RWPE2 (cell line): ENCODE measurements around the gene GABRD.

Source experiments
- ATAC-seq: fragments of 200-7000 bp; cut with Tn5 transposase; 3 replicates; pipeline ENCODE4 v1.9.1; 2021; ENCODE audit warnings: low read depth
- DNase-seq: peaks from one replicate; pipeline ENCODE4 v3.0.0-alpha.2; 2020; ENCODE audit warnings: low spot score
- H3K27ac ChIP-seq: fragments of 450-650 bp; 2 replicates; pipeline ENCODE4 v1.5.1; 2017; ENCODE audit warnings: mild to moderate bottlenecking; ENCODE audit not compliant: poor library complexity, severe bottlenecking
- H3K27me3 ChIP-seq: fragments of 250-450 bp; sonication (Bioruptor Pico); 2 replicates; pipeline ENCODE4 v1.5.1; 2021; ENCODE audit warnings: mild to moderate bottlenecking, moderate library complexity; ENCODE audit not compliant: insufficient read depth, poor library complexity, severe bottlenecking
- H3K36me3 ChIP-seq: fragments of 250-450 bp; sonication (Bioruptor Pico); 2 replicates; pipeline ENCODE4 v1.5.1; 2020; ENCODE audit warnings: low read depth, mild to moderate bottlenecking, moderate library complexity
- H3K4me1 ChIP-seq: fragments of 250-450 bp; sonication (Bioruptor Pico); 2 replicates; pipeline ENCODE4 v1.5.1; 2021; ENCODE audit warnings: mild to moderate bottlenecking, moderate library complexity; ENCODE audit not compliant: insufficient read depth, poor library complexity, severe bottlenecking
- H3K4me3 ChIP-seq: fragments of 250-450 bp; sonication (Bioruptor Pico); 2 replicates; pipeline ENCODE4 v1.5.1; 2021; ENCODE audit warnings: mild to moderate bottlenecking, moderate library complexity; ENCODE audit not compliant: severe bottlenecking
- H3K9me3 ChIP-seq: fragments of 250-450 bp; sonication (Bioruptor Pico); 2 replicates; pipeline ENCODE4 v1.5.1; 2021; ENCODE audit warnings: mild to moderate bottlenecking, moderate library complexity; ENCODE audit not compliant: severe bottlenecking
- CTCF ChIP-seq: fragments of 450-650 bp; IDR thresholded peaks from one replicate; pipeline ENCODE4 v1.5.1; 2017; ENCODE audit warnings: mild to moderate bottlenecking, moderate library complexity; ENCODE audit not compliant: poor library complexity, severe bottlenecking

GABRD gene

GRCh38 chr1:2073382-2074230 lies 54.5 kb downstream of the GABRD start:
- peaks cover 21% of the 10 kb centered on the region for H3K36me3 ChIP-seq

GRCh38 chr1:2074396-2074795 lies 55.3 kb downstream of the GABRD start:
- Histone ChIP-seq H3K4me1 (no peaks in the 10 kb centered on the region), H3K4me3 (no peak overlapping the region), H3K9me3 (peaks cover 15% of the 10 kb centered on the region), H3K27me3 (no peaks in the 10 kb centered on the region), H3K27ac (no peak overlapping the region), H3K36me3 (peaks cover 21% of the 10 kb centered on the region)
- TF ChIP-seq CTCF, result no peak
- DNase-seq (no peak), ATAC-seq (no peak)

More at GRCh38 chr1:2073382-2074230, 54.5 kb downstream of the GABRD start:
- no peak overlapping the region for H3K4me3 ChIP-seq
- DNase-seq (no peak), ATAC-seq (no peak)
- no peaks in the 10 kb centered on the region for H3K4me1 ChIP-seq
- TF ChIP-seq CTCF, result no peak
- H3K27me3 ChIP-seq, result no peaks in the 10 kb centered on the region
- no peak overlapping the region for H3K27ac ChIP-seq
- H3K9me3 ChIP-seq, result peaks cover 15% of the 10 kb centered on the region

- DNase-seq, result no peak
- TF ChIP-seq CTCF, result no peak
- peaks cover 15% of the 10 kb centered on the region for H3K9me3 ChIP-seq
- ATAC-seq, result no peak
- no peaks in the 10 kb centered on the region for H3K27me3 ChIP-seq
- no peak overlapping the region for H3K4me3 ChIP-seq
- H3K4me1 ChIP-seq, result no peaks in the 10 kb centered on the region
- H3K36me3 ChIP-seq, result peaks cover 21% of the 10 kb centered on the region
- no peak overlapping the region for H3K27ac ChIP-seq
Observed at GRCh38 chr1:2074944-2075740, 56.0 kb downstream of the GABRD start.

GRCh38 chr1:2076826-2077225 lies 57.7 kb downstream of the GABRD start:
- DNase-seq (no peak), ATAC-seq (no peak)
- Histone ChIP-seq H3K36me3 (peaks cover 18% of the 10 kb centered on the region), H3K4me1 (no peaks in the 10 kb centered on the region), H3K4me3 (no peak overlapping the region), H3K9me3 (peaks cover 15% of the 10 kb centered on the region), H3K27me3 (no peaks in the 10 kb centered on the region), H3K27ac (no peak overlapping the region)
- TF ChIP-seq CTCF, result no peak

- H3K36me3 ChIP-seq, result peaks cover 18% of the 10 kb centered on the region
- DNase-seq (no peak), ATAC-seq (no peak)
- H3K4me3 ChIP-seq, result no peak overlapping the region
- no peak for TF ChIP-seq CTCF
- no peaks in the 10 kb centered on the region for H3K27me3 ChIP-seq
- H3K9me3 ChIP-seq, result peaks cover 15% of the 10 kb centered on the region
- no peaks in the 10 kb centered on the region for H3K4me1 ChIP-seq
- H3K27ac ChIP-seq, result no peak overlapping the region
Observed at GRCh38 chr1:2078170-2078569, 59.0 kb downstream of the GABRD start.
